Transverse colon (tissue), 4 donors: Measurements from ENCODE around the gene GKN1. TPM values are rescaled to one million over a fixed set of nuclear protein-coding genes. Genes with fewer than 3 reads are reported as not detected.

Experiments
- DNase-seq: peaks from one replicate; pipeline ENCODE4 v3.0.0-alpha.2; 2019
- H3K27ac ChIP-seq, 4 donors: fragments of 200-600 bp; sonication (generic); 2 replicates each; pipeline ENCODE4 v1.5.1; 2016 to 2018; ENCODE audit warnings: inconsistent platforms in 4 of 4
- H3K27me3 ChIP-seq: fragments of 200-600 bp; sonication (generic); 2 replicates; pipeline ENCODE4 v1.5.1; 2017; ENCODE audit warnings: inconsistent platforms
- H3K36me3 ChIP-seq, 4 donors: fragments of 200-600 bp; sonication (generic); 2 replicates each; pipeline ENCODE4 v1.5.1; 2017 to 2019; ENCODE audit warnings: inconsistent platforms in 4 of 4
- H3K4me1 ChIP-seq, 4 donors: fragments of 200-600 bp; sonication (generic); 2 replicates each; pipeline ENCODE4 v1.5.1; 2017 to 2020; ENCODE audit warnings: inconsistent platforms in 4 of 4
- H3K4me3 ChIP-seq, 4 donors: fragments of 200-600 bp; sonication (generic); 1 replicate in 1 of 4; 2 replicates in 3 of 4; pipeline versions ENCODE4 v1.5.1 to v1.6.1; 2017 to 2019; ENCODE audit warnings: inconsistent platforms in 4 of 4
- H3K9me3 ChIP-seq, 2 donors: fragments of 200-600 bp; sonication (generic); 2 replicates each; pipeline ENCODE4 v1.5.1; 2017 to 2019; ENCODE audit warnings: inconsistent platforms in 2 of 2
- CTCF ChIP-seq, 5 experiments: fragments of 200-600 bp in 3 of 5; fragments of 450-650 bp in 2 of 5; sonication (generic) in 3 of 5; IDR thresholded peaks; 1 replicate in 2 of 5; 2 replicates in 3 of 5; pipeline ENCODE4 v1.5.1; 2016 to 2017; ENCODE audit warnings: antibody characterized with exemption in 5 of 5, inconsistent platforms in 3 of 5, mild to moderate bottlenecking in 2 of 5, moderate library complexity in 1 of 5
- EP300 ChIP-seq: sonication (generic); formaldehyde crosslinking; IDR thresholded peaks from one replicate; pipeline ENCODE4 v1.6.1; 2017; ENCODE audit warnings: antibody characterized with exemption, low read depth
- POLR2A ChIP-seq: fragments of 450-650 bp; IDR thresholded peaks from one replicate; pipeline ENCODE4 v1.6.1; 2016; ENCODE audit warnings: antibody characterized with exemption, mild to moderate bottlenecking, moderate library complexity
- POLR2AphosphoS5 ChIP-seq, 3 donors: sonication (generic); formaldehyde crosslinking; IDR thresholded peaks; one replicate each; pipeline ENCODE4 v1.6.1; 2016; ENCODE audit warnings: antibody characterized with exemption in 3 of 3
- WGBS, 2 donors: methylation state at CpG; one replicate each; pipeline ENCODE4 v1.1.5; 2018; ENCODE audit warnings: low coverage in 1 of 2; 5-methylcytosine and 5-hydroxymethylcytosine counted together
- in situ Hi-C, 4 donors: fragments of 200-750 bp; cut with MboI; loops; one replicate each; pipeline versions ENCODE4 v1.15.0 to v1.15.1; 2017; ENCODE audit warnings: low sequenced_read_pairs in 3 of 4, low pct_ligation_motif_present in 1 of 4, low pct_unique_long_range_greater_than_20kb in 1 of 4
- intact Hi-C: fragments of 100-400 bp; cut with DNase I; formaldehyde crosslinking; loops from one replicate; pipeline ENCODE4 v1.15.1; 2023; ENCODE audit warnings: low total_unique reads
- total RNA-seq, 4 donors: library from RNA; depleted of rRNA; stranded (reverse); fragments of >200 nt; gene quantifications; one replicate each; pipeline ENCODE4 v1.1.0, GENCODE V29; 2016

GKN1 gene
- total RNA-seq, 4 donors from 2014 or later: not detected

- Histone ChIP-seq H3K36me3 (no peaks in the 10 kb centered on the region), H3K4me1 (peaks cover 0 to 21% (median 4%) of the 10 kb centered on the region in 4 donors), H3K27me3 (no peaks in the 10 kb centered on the region), H3K9me3 (no peaks in the 10 kb centered on the region), H3K27ac (no peak overlapping the region), H3K4me3 (no peak overlapping the region)
- in situ Hi-C loops: no loop called here
- TF ChIP-seq POLR2AphosphoS5 (IDR thresholded peaks at IDR 0.05): no peak
- no peak for TF ChIP-seq CTCF (IDR thresholded peaks at IDR 0.05)
- no peak for TF ChIP-seq EP300
- no peak for TF ChIP-seq POLR2A
- WGBS, 2 donors: 68 to 81% methylated on average over 6 to 13 of the region's 13 CpGs
- intact Hi-C loops: no loop called here
- DNase-seq: no peak
These were observed 52.4 kb downstream of the GKN1 start for GRCh38 chr2:69026691-69027459.

Other genes with a start within 250 kb of the GKN1 start
- gene ARHGAP25, start 239.8 kb upstream of the GKN1 start, total RNA-seq: 10 to 100 TPM in 2 of 4 donors, 1 to 10 TPM in 2; 2.2 to 11.6 (median 7.2) TPM
- not detected for gene BMP10, start 103.2 kb upstream of the GKN1 start, total RNA-seq
- not detected for gene GKN2, start 21.7 kb upstream of the GKN1 start, total RNA-seq
- gene ANTXR1, start 38.5 kb downstream of the GKN1 start, total RNA-seq: 100 to 1,000 TPM in 1 of 4 donors, 10 to 100 TPM in 1, 1 to 10 TPM in 2; 7.1 to 101 (median 15.8) TPM